T1000 (cell line): ENCODE data around the gene PIGU.
"Not testable (repeated sequence)": the region's sequence is repeated elsewhere in the genome, so short reads cannot be mapped to it uniquely, and the experiment has no call there.

Experiments used
- DNase-seq: peaks from one replicate; lab custom pipeline; 2025; ENCODE audit warnings: mixed read lengths; lab: John Stamatoyannopoulos, UW

Gene PIGU

DNA sequence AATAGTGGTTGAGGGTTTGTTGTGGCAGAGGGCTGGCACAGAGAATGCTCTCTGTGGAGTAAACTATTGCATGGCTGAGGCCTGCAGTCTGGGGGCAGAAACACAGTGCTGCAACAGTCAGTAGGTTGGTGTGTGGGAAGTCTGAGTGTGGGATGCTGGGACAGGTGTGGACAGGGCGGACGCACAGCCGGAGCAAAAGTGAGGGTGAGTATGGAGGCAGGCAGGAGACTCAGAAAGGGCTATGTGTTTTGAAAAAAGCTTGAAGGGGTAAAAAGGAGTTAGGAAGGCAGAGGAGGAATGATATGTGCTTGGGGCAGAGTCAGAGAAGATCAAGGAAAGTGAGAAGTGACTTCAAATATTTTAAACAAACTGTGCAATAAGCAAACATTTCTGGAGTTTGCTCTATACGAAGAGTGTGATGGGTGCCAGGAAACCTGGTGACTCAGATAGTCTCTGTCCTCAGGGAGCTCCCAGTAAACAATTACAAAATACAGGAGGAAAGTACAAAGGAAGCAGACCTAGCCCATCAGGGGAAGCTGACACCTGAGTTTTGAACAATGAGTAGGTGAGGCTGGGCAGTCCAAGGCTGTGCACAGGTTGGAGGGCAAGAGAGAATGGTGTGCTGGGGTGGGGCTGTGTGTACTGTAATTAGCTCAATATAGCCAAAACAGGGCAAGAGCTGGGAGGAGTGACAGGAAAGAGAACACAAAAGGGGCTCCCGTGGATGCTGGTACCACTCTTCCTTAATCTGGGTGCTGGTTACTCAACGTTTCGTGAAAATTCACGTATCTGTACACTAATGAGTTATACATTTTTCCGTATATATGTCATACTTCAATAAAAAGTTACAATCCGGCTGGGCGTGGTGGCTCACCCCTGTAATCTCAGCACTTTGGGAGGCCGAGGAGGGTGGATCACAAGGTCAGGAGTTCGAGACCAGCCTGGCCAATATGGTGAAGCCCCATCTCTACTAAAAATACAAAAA lies 55.2 kb downstream of the PIGU start:
- no peak for DNase-seq

DNA sequence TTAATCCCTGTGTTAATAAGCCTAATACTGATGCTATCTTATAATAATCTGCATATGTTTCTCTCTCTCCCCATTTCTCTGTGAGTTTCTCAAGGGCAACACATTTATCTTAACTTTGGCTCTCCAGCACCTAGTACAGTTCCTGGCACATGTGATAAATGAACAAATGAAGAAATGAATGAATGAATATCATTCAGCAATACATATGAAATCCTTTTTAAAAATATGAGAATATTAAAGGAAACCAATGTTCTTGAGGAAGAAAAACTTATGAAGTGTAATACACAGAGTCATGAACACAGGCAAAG lies 55.9 kb downstream of the PIGU start:
- DNase-seq, result no peak

DNA sequence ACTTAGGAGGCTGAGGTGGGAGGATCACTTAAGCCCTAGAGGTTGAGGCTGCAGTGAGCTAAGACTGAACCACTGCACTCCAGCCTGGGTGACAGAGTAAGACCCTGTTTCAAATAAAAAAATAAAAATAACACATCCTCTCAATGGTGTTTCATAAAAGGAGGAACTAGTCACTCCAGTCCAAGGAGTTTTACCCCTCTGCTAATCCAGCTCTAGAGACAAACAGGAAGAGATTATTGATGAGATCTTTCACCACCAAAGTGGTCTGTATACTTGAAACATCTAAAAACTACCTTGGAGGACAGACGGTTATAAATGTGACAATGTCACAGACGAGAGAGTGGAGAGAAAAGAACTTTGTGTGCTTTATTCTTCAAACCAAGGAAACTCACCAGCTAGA lies 58.2 kb downstream of the PIGU start:
- no peak for DNase-seq

DNA sequence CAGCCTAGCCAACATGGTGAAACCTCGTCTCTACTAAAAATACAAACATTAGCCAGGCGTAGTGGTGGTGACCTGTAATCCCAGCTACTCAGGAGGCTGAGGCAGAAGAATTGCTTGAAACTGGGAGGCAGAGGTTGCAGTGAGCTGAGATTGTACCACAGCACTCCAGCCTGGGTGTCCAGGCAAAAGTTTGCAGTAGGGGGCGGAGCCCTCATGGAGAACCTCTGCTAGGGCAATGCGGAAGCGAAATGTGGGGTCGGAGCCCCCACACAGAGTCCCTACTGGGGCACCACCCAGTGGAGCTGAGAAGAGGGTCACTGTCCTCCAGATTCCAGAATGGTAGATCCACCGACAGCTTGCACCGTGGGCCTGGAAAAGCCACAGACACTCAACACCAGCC lies 60.0 kb downstream of the PIGU start:
- not testable (repeated sequence) for DNase-seq

DNA sequence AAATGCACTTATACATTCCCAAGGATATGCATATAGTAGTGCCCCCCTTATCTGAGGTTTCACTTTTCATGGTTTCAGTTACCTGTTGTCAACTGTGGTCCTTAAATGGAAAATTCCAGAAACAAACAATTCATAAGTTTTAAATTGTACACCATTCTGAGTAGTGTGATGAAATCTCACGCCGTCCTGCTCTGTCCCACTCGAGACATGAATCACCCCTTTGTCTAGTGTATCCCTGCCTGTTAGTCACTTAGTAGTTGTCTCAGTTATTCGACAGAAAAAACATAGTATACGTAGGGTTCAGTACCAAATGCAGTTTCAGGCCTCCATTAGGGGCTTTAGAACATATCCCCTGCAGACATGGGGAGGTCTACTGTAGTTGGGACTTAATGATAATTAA lies 61.4 kb downstream of the PIGU start:
- no peak for DNase-seq

DNA sequence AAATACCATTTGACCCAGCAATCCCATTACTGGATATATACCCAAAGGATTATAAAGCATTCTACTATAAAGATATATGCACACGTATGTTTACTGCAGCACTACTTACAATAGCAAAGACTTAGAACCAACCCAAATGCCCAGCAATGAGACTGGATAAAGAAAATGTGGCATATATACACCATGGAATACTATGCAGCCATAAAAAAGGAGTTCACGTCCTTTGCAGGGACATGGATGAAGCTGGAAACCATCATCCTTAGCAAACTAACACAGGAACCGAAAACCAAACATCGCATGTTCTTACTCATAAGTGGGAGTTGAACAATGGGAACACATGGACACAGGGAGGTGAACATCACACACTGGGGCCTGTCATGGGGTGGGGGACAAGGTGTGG lies 64.9 kb downstream of the PIGU start:
- not testable (repeated sequence) for DNase-seq

DNA sequence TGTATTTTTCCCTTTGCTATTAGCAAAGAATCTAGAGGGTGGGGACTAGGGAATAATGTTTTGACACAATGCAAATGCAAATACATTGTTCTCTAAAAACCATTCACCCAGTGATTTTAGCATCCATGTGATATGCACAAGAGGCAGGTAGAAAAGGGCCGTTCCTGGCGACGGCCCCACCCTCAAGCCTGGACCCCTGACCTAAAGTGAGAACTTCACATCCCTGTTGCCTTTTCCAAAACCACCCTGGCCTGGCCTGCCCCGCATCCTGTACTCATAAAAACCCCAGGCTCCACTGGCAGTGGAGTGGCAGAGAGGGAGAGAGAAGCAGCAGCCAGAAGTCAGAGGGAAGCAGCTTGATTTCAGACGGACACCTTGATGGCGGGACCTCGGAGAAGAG lies 69.8 kb downstream of the PIGU start:
- DNase-seq, result no peak

DNA sequence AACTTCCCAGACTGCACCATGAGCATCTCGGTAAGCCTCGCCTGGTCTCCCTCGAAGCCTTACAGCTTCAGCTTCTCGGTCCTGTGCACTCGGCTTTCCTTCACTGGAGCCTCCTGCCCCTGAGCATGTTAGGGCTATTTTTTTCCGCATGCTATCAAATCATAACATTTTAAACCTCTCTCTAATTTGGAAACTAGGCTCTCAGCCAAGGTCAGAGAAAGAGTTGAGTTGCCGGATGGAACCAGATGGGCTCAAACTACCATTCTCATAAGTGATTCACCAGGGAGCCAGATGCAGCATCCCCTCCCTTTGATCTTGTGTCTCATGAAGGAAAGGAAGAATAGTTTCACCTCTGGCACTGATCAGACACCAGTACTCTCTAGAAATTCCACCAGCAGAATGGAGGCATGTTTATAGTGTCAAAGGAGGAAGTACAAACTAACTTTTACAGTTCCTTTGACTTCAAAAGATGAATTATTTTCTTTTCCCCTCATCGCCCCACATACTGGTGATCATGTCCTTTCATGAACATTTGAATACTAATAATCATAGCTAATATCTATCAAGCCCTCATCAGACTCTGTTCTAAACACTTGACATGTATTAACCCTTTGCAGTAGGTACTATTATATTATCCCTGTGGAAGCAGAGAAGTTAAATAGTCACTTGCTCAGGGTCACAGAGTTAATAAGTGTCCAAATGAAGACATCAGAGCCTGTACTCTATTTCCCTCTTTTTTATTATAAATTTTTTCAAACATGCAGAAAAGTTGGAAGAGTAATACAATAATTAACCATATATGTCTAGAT lies 71.7 kb downstream of the PIGU start:
- no peak for DNase-seq

DNA sequence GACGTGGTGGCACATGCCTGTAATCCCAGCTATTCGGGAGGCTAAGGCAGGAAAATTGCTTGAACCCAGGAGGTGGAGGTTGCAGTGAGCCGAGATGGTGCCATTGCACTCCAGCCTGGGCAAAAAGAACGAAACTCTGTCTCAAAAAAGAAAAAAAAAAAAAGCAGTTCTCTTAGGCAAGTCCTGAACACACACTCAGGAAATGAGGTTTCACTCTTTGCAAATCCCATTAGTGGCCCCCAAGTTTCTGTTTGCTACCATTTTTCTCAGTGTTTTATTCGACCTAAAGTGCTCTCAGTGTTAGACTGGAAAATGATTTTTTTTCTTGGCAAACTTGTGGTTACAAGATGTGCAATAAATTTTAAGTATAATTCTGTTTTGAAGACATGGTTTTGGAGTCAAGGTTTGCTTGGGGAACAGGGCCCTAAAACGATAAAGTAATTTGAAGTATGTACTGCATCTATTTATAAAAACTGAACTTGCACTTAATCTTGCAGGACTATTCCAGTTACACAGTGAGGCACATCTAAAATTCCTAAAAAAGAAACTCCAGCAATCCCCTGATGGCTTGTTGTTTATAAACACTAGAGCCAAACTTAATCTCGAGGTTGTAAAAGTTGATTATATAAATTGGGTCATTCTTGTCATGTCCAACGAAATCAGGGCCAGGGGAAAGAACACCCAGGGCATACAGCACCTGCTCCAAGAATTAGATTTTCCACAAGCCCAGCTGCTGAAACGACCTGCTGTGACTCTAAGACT lies 75.8 kb downstream of the PIGU start:
- DNase-seq, result no peak

DNA sequence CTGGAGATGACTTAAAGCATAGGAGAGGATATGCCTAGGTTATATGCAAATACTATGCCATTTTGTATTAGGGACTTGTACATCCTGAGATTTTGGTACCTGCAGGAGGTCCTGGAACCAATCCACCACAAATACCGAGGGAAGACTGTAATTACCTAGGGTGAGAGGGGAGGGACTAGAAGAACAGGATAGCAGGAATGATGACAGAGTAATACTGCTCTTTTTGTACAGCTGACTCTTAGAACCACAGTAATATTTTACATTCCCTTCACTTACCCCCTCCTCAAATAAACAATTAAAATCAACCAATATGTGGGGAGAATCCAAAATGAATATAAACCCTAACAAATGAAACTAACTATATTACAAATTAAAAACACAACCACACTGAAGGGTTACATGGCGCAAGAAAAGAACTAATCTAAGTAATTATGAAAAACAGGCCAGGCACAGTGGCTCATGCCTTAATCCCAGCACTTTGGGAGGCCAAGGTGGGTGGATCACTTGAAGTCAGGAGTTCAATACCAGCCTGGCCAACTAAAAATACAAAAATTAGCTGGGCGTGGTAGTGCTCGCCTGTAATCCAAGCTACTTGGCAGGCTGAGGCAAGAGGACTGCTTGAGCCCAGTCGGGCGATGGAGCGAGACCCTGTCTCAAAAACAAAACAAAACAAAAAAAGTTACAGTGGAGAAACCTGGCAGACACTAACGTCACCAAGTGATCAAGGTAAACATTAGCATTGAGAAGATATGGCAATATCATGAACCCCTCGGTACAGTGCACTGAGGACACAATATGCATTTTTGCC lies 81.3 kb downstream of the PIGU start:
- no peak for DNase-seq

DNA sequence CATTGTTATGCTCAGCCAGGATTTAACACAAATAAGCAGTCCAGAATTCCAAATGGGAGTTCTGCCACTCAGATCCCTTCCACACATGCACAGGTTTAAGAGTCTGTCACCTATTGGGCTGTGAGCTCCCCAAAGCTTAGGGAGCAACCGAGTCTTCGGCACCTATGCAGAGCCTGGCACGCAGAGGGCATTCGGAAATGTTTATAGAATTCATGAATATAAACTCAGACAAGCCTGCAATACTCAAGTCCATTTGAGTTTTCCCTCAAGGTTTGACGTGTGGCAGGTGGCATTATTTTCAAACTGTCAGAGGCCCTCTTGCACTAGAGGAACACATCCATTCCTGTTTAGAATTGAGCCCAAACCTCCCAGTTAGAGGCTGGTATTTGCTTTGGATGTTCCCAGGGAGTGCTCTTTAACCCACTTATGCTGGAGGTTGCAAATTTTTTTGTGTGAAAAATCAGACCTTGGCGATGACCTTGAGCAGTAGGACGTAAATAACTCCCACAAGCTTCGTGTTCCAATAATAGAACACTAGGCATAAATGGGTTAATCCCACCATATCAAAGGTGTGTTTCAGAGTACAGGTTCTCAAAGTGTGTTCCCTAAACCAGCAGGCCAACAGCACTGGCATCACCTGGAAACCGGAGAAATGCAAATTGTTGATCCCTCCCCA lies 90.3 kb downstream of the PIGU start:
- DNase-seq, result no peak

DNA sequence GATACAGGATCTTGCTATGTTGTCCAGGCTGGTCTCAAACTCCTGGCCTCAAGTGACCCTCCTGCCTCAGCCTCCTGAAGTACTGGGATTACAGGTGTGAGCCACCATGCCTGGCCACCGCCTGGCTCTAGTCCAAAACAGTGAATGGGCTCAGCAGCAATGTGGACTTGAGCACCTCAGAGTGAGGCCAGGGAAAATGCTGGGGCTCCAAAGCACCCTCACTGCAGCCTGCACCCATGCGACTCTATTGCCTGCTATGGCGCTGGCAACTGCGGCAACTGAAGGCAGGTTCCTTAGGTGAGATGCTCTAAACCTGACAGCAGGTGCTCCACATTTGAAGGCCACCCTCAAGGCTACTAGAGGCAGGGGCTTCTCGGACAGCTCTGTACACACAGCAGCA lies 91.9 kb downstream of the PIGU start:
- DNase-seq, result no peak

DNA sequence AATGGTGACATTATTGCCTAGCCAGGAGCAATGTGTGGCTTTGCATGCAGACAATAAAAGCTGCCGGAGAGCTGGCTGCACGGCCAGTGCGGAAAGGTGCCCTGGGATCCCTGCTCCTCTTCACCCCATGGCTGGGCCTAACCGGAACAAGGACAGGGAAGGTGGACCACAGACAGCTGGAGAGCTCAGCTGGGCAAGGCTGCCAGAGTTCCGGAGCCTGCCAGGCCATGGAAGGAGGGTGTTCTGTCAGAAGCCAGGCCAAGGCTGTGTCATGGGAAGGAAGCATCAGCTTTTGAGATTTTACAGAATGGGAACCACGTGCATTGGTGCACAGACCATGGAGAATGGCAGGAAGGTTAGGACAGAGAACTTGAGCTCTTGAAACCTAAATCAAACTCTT lies 93.3 kb downstream of the PIGU start:
- DNase-seq, result no peak

DNA sequence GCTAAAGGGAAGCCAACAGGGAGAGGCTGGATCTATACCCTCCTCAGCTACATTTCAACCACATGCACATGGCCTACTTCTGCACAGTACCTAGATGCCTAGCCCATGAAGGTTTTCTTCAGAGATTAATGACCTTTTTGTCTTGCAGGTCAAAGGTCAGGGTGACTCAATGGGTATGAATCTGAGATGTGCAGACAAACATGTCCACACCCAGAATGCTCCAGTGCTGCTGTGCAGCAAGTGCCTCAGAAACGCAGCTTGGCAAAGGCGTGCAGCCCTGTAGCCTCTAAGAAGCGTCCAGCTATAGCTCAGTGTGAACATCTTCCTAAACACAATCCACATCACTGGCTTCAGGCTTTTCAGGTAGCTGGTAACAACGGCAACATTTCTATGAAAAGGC lies 94.0 kb downstream of the PIGU start:
- DNase-seq, result no peak

DNA sequence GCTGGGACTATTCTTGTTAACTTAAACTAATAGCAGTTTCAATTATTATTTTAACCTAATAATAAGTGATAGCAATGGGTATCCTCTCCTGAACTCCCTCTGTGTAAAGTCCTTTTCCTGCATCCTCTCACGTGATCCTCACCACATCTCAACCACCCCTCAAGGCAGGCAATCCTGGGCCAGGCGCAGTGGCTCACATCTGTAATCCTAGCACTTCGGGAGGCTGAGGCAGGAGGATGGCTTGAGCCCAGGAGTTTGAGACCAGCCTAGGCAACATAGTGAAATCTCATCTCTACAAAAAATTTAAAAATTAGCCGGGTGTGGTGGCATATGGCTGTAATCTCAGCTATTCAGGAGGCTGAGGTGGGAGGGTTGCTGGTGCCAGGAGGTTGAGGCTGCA lies 94.7 kb downstream of the PIGU start:
- DNase-seq, result no peak

DNA sequence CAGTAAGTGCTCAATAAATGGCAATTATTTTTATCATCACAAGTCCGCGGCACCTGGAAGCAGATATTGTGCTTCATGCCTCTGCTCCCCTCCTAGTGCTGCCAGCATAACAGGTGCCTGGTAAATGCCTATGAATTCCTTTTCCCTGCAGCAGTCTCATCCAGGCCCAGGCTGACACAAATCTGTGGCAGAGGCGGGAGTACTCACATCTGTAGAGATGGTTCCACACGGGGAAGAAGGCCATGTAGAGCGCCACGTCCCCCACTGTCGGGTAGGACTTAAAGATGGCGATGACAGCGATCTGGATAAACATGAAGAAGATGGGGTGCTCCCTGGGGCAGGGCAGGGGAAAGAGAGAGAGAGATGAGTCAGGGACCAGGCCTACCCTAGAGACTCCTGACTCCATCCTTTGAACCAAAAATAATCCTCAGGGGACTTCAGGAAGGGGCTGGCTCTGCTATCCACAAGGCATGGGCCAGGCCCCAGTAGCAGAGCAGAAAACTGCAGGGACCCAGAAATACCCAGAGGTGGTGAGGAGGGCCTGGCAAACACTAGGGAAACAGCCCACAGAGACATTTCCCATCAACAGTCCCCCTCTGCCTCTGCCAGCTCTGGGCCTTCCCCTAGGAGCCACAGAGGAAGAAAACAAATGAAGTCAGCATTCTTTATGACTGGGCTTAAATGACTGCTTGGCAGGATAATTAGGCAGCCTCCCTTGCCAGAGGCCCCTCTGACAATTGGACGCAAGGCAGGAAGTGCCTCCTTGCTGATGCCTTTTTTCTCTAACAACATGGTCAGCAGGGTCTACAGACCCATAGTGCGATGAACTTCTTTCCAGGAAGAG lies 95.3 kb downstream of the PIGU start:
- peak; percentile 58 for DNase-seq

DNA sequence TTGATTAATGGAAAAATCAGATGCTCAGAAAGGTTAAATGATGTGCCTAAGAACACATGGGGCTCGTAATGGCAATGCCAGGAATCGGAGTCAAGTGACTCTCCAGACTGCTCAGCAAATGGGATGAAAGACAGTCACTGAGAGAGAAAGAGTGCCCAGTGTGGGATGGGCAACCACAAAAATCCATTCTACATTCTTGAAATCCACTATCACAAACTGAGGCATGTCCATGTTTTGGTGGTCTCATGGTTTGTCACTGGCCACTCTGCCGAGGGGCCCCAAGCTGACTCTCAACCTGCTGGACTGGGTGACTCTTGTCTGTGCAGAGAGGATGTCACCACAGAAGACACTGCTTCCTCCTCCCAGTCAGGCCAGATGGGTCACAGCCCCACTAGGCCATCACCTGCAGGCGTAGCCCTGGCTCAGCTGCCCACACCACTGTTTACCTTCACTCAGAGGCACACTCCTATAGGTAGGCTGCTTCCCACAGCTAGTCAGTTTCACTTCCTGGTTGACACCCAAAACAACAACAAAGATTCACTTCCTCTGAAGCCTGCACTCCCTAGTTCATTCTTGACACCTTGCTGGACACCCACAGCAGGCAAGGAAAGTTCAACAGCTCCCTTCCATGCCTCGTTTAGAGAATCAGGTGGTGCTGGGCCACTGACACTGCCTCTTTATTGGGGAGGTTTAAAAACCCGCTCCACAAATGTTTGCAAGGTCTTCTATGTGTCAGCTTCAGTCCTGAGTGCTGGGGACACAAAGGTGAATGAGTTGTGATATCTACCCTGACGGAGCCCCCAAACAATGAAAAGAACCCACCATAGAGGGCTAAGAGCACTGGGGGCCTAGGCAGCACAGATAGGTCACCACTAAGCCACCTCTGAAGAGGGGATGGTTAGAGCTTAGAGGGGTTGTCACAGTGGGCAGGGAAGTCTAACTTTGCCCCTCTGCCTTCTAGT lies 96.6 kb downstream of the PIGU start:
- DNase-seq, result no peak

DNA sequence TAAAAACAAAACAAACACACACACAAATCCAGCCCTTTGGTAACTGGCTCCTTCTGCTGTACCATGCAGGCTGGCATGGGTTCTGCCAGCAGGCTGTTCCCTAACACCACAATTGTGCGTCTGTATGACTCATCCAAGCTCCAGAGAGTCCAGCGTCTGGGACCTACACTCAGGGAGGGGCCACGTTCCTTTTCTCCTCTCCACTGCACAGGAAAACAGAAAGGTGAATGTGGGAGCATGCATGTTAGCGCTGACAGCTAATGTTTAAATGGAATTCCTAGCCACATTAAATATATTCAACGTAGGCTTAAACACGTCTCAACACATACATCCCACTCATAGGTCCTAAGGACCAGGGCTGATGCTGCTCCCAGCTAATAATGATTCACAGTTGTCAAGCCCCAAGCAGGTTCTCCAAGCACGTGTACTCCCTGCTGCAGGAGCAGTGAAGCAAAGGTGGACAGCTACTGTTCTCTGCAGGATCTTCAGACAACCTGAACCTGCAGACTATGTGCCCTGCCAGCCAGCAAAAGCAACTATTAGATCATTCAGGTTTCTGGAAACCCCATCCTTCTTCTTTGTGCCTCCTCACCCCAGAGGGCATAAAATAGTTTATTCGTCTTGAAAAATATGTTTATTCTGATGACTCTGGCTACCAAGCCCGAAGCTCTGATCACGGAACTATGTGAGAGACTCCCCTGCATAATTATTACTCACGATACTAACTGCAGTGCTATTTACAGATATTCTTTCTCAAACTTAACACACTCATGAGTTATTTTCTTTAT lies 97.5 kb downstream of the PIGU start:
- peak; percentile 61 for DNase-seq
